ENCODE data around the gene TSGA10. TPM values are rescaled to one million over a fixed set of nuclear protein-coding genes. Genes with fewer than 3 reads are reported as not detected.
A peak's percentile ranks its signal among the peaks of the same experiment; 100 is the strongest.

Gene TSGA10
- total and polyA plus RNA-seq, 3 donors from 2014 or later = 42.4 to 110 (median 85.6) TPM

GRCh38 chr2:99181624-99182000, 26.9 kb upstream of the TSGA10 start:
- no peaks in the 10 kb centered on the region for H3K9me3 ChIP-seq
- no peaks in the 10 kb centered on the region for H3K27me3 ChIP-seq
- no peak for DNase-seq
- peaks cover 20% of the 10 kb centered on the region for H3K4me1 ChIP-seq
- intact Hi-C loops (cut with DNase I; ENCODE audit: low total_unique reads) = loop anchor here (10.0 kb wide), 1 partner anchor 153 kb away; the partner anchor contains the start of genes EIF5B and TXNDC9
- peak overlapping the region; percentile 76 to 85 for H3K4me3 ChIP-seq
- TF ChIP-seq CTCF (IDR thresholded peaks at IDR 0.05) (no peak), POLR2A (IDR thresholded peaks at IDR 0.05) (no peak)
- no peaks in the 10 kb centered on the region for H3K36me3 ChIP-seq (ENCODE audit: low read depth, missing control alignments)
- WGBS, 2 donors = 4 to 8% methylated on average over 4 of the region's 4 CpGs
- peak overlapping the region in 1 of 2 donors; percentile 75 for H3K27ac ChIP-seq

- WGBS, 2 donors = 0 to 1% methylated on average over 30 to 39 of the region's 39 CpGs
Measured at GRCh38 chr2:99180755-99181623, 26.2 kb upstream of the TSGA10 start, which contains the start of the genes MITD1 and MRPL30. Gene MITD1, minus strand, starts transcription at chr2:99181058. Its CDS starts 77 bp downstream, at chr2:99180981. Gene MRPL30, plus strand, starts transcription at chr2:99181184. Its CDS starts 5,020 bp downstream, at chr2:99186204.

GRCh38 chr2:99171377-99172140, 16.8 kb upstream of the TSGA10 start:
- no peak for DNase-seq
- H3K27ac ChIP-seq = no peak overlapping the region
- H3K27me3 ChIP-seq = no peaks in the 10 kb centered on the region
- H3K4me1 ChIP-seq = no peaks in the 10 kb centered on the region
- 95 to 98% methylated on average over 8 of the region's 8 CpGs for WGBS, 2 donors
- no peaks in the 10 kb centered on the region for H3K36me3 ChIP-seq (ENCODE audit: low read depth, missing control alignments)
- H3K9me3 ChIP-seq = no peaks in the 10 kb centered on the region
- no peak overlapping the region for H3K4me3 ChIP-seq
- TF ChIP-seq POLR2A (IDR thresholded peaks at IDR 0.05) (no peak), CTCF (IDR thresholded peaks at IDR 0.05) (no peak)
- intact Hi-C loops (cut with DNase I; ENCODE audit: low total_unique reads) = no loop called here

More at GRCh38 chr2:99180755-99181623, 26.2 kb upstream of the TSGA10 start, which contains the start of the genes MITD1 and MRPL30:
- Histone ChIP-seq H3K4me1 (peaks cover 20% of the 10 kb centered on the region), H3K27me3 (no peaks in the 10 kb centered on the region), H3K36me3 (ENCODE audit: low read depth, missing control alignments) (no peaks in the 10 kb centered on the region), H3K9me3 (no peaks in the 10 kb centered on the region), H3K4me3 (peak within 1 kb of the TSS; percentile 76 to 85), H3K27ac (peak within 1 kb of the TSS; percentile 56 to 75)
- intact Hi-C loops (cut with DNase I; ENCODE audit: low total_unique reads) = loop anchor here (10.0 kb wide), 1 partner anchor 154 kb away; the partner anchor contains the start of genes EIF5B and TXNDC9
- peak; percentile 97 for DNase-seq
- TF ChIP-seq CTCF (IDR thresholded peaks at IDR 0.05) = peak in 1 of 3 experiments; percentile 5
- TF ChIP-seq POLR2A (IDR thresholded peaks at IDR 0.05) = no peak

- no peak overlapping the region for H3K4me3 ChIP-seq
- no peaks in the 10 kb centered on the region for H3K4me1 ChIP-seq
- H3K36me3 ChIP-seq (ENCODE audit: low read depth, missing control alignments) = no peaks in the 10 kb centered on the region
- no peak for TF ChIP-seq CTCF (IDR thresholded peaks at IDR 0.05)
- no peak for TF ChIP-seq POLR2A (IDR thresholded peaks at IDR 0.05)
- intact Hi-C loops (cut with DNase I; ENCODE audit: low total_unique reads) = no loop called here
- WGBS, 2 donors = 72 to 73% methylated on average over 1 of the region's 1 CpG
- H3K27ac ChIP-seq = no peak overlapping the region
- H3K9me3 ChIP-seq = no peaks in the 10 kb centered on the region
- no peak for DNase-seq
- no peaks in the 10 kb centered on the region for H3K27me3 ChIP-seq
Measured at GRCh38 chr2:99169534-99169933, 14.8 kb upstream of the TSGA10 start.

Measured in testis (tissue), 3 donors.